Gastroesophageal sphincter (tissue), 2 donors: ENCODE results near the gene CARS2.

ENCODE experiments used
- EP300 ChIP-seq: sonication (generic); formaldehyde crosslinking; IDR thresholded peaks from one replicate; pipeline ENCODE4 v1.6.1; 2017; ENCODE audit warnings: antibody characterized with exemption, mild to moderate bottlenecking
- POLR2A ChIP-seq, 2 donors: fragments of 450-650 bp; IDR thresholded peaks; one replicate each; pipeline ENCODE4 v1.6.1; 2017; ENCODE audit warnings: antibody characterized with exemption in 2 of 2, mild to moderate bottlenecking in 2 of 2, moderate library complexity in 1 of 2

GRCh38 chr13:110699148-110700145, 6.5 kb downstream of the CARS2 start:
- TF ChIP-seq POLR2A (IDR thresholded peaks at IDR 0.05), result no peak
- no peak for TF ChIP-seq EP300
